HEK293T (cell line): ENCODE data around the gene MADCAM1.

ENCODE experiments used
- ARNT ChIP-seq: fragments of 450-650 bp; IDR thresholded peaks from 2 replicates; pipeline ENCODE4 v1.6.1; 2017; ENCODE audit warnings: mild to moderate bottlenecking
- BHLHE40 ChIP-seq: fragments of 450-650 bp; IDR thresholded peaks from 2 replicates; pipeline ENCODE4 v1.6.1; 2016; ENCODE audit warnings: mild to moderate bottlenecking, moderate library complexity, borderline replicate concordance
- CTBP1 ChIP-seq: fragments of 450-650 bp; IDR thresholded peaks from 2 replicates; pipeline ENCODE4 v1.6.1; 2016; ENCODE audit warnings: borderline replicate concordance
- ELF4 ChIP-seq: fragments of 450-650 bp; IDR thresholded peaks from 2 replicates; pipeline ENCODE4 v1.6.1; 2017; ENCODE audit warnings: antibody characterized with exemption
- FOXM1 ChIP-seq: fragments of 450-650 bp; IDR thresholded peaks from 2 replicates; pipeline ENCODE4 v1.6.1; 2017; ENCODE audit warnings: mild to moderate bottlenecking, borderline replicate concordance
- LEF1 ChIP-seq: fragments of 450-650 bp; IDR thresholded peaks from 2 replicates; pipeline ENCODE4 v1.6.1; 2017; ENCODE audit warnings: mild to moderate bottlenecking, borderline replicate concordance

DNA sequence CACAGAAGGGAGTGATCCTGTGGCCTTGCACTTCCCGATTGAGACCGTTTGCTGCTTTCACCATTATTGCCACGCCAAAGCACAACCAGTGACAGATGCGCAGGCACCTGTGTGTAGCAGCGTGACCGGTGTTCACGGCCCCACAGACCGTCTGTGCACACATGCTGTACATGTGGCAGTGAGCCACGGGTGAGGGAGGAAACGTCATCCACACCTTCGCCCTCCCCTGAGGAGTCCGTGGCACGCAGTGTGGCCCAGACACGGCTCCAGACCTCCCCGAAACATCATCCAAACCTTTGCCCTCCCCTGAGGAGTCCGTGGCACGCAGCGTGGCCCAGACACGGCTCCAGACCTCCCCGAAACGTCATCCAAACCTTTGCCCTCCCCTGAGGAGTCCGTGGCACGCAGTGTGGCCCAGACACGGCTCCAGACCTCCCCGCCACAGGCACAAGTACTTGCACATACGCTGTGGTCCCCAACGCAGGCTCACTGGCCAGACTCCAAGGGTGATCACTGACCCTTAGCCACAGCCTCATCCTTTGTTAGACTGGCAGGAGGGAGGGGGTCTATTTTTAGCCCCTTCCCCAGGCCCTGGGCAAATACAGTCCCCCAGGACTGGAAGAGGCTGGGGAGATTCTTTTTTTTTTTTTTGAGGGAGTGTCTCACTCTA, 27.6 kb upstream of the MADCAM1 start:
- TF ChIP-seq ARNT (no peak), FOXM1 (no peak), BHLHE40 (no peak), LEF1 (no peak), CTBP1 (no peak), ELF4 (no peak)
